Activated CD8-positive, alpha-beta memory T cell treated with anti-CD3 and anti-CD28 coated beads, Interleukin-2, amount 50 U/mL, for 24 hours (primary cell): ENCODE results near the gene MEA1.
"Not testable (repeated sequence)": the region's sequence is repeated elsewhere in the genome, so short reads cannot be mapped to it uniquely, and the experiment has no call there.

Source experiments
- DNase-seq: peaks from one replicate; pipeline ENCODE4 v3.0.0-alpha.2; 2020; ENCODE audit errors: extremely low read depth

Gene MEA1

DNA sequence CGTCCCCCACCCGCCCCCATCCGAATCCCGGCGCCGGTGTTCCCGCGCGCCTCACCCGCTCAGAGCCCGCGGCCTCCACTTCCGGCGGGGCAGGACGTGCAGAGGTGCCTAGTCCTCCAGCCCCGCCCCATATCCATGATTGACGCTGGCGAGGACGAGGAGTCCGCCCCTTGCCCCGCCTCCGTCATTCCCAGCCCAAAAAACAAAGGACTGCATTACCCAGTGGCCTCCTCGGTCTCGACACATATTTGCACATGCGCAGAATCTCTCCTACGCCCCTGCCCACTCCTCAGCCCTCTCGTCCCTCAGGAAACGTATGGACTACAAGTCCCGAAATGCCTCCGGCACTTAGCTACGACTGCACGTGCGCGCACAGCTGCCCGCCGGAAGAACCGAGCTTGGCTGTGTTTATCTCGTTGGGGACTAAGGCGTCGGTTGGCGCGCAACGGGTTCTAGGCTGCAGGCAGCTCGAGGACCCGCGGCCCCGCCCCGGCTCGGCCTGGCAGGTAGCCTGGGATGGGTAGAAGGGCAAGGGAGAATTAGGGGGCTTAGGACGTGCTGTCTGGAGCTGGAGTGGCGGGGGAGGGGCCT, at the start of gene MEA1, which contains the start of gene KLHDC3:
Gene MEA1 (minus strand): TSS at position 104 of the 591 bp plus-strand sequence. CDS start 133 bp downstream, outside the sequence.
Gene KLHDC3 (plus strand): TSS at position 407 of the 591 bp plus-strand sequence. CDS start 2,944 bp downstream, outside the sequence.
- peak; percentile 98 for DNase-seq

DNA sequence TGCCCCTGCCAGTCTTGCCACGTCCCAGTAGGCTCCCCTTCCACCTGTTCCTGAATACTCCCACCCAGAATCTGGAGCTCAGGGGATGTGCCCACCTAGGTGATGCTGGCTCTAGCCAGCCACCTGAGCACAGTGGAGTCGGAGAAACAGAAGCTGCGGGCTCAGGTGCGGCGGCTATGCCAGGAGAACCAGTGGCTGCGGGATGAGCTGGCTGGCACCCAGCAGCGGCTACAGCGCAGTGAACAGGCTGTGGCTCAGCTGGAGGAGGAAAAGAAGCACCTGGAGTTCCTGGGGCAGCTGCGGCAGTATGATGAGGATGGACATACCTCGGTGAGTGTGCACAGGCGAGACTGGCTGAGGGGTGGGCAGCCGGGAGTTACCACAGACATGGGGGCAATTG, 49.1 kb upstream of the MEA1 start:
- no peak for DNase-seq

DNA sequence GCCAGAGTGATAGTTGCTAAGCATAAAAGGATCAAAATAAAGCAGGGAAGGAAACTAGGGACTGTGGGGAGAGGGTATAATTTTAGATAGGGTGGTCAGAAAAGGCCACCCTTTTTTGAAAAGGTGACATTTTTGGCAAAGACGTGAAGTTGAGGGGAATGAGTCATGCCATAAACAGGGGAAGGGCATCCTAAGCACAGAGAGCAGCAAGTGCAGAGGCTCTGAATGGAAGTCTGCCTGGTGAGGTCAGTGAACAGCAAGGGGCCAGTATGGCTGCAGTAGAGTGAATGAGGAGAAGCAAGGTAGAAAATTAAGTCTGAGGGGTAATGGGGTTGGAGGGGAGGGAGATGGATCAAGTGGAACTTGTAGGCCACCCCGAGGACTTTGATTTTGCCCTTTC, 48.1 kb upstream of the MEA1 start:
- DNase-seq = no peak

DNA sequence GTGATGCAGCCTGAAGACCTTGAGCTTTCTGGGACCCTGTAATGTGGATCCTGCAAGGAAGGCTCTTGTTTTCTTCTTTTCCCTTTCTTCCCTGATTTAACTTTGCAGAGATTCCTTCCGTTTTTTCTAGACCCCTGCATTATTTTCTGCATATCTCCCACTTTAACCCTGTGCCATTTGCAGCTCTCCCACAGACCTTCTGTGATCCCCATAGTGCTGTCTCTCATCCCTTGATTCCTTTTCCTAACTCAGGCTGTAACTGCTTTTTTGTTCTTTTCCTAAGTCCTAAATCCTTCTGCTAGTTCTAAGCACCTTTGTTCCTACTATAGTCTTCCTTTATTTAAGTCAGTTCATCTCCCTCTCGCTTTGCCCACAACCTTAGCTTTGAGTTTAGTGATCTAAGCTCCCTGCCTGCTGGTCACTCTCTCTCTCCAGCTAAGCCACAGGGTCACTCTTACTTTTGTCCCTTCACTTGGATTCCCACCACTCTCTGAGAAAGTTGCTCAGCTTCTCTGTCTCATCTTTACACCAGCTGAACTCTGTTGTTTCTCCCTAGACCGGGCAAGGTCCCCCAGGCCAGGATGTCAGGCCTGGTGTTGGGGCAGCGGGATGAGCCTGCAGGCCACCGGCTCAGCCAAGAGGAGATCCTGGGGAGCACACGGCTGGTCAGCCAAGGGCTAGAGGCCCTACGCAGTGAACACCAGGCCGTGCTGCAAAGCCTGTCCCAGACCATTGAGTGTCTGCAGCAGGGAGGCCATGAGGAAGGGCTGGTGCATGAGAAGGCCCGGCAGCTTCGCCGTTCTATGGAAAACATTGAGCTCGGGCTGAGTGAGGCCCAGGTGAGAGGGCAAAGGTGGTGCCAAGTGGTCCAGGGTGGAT, 47.2 kb upstream of the MEA1 start:
- DNase-seq = no peak

DNA sequence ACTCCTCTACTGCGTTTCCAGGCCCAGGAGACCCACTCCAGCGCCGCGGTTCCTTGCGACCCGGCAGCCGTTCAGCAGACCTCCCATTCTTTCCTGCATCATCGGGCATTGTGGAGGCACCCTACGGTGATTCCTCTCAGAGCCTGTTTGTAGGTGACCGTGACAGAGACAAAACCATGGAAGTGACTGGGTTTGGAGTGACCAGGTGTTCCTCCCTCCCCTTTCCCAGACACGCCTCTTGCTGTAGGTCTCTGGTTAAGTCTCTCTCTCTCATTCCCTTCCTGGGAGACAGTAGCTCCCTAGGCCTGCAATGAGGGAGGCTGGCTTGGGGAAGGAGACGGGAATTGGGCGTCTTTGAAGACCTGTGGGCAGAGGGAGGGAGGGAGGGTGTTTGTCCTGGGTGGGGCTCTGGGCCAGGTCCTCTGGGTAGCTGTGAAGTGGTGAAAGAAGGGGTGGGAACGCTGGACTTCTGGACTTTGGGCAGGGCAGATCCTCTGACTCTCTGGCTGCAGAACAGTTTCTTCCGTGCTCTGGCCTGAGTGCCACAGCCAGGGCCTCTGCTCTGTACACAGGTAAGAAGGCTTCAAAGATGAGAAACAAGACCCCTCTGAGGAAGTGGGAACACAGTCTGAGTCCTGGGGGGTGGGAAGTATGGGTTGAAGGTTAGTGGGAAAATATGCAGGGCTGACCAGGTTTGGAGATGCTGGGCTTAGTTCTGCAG, 46.4 kb upstream of the MEA1 start:
- DNase-seq = no peak

DNA sequence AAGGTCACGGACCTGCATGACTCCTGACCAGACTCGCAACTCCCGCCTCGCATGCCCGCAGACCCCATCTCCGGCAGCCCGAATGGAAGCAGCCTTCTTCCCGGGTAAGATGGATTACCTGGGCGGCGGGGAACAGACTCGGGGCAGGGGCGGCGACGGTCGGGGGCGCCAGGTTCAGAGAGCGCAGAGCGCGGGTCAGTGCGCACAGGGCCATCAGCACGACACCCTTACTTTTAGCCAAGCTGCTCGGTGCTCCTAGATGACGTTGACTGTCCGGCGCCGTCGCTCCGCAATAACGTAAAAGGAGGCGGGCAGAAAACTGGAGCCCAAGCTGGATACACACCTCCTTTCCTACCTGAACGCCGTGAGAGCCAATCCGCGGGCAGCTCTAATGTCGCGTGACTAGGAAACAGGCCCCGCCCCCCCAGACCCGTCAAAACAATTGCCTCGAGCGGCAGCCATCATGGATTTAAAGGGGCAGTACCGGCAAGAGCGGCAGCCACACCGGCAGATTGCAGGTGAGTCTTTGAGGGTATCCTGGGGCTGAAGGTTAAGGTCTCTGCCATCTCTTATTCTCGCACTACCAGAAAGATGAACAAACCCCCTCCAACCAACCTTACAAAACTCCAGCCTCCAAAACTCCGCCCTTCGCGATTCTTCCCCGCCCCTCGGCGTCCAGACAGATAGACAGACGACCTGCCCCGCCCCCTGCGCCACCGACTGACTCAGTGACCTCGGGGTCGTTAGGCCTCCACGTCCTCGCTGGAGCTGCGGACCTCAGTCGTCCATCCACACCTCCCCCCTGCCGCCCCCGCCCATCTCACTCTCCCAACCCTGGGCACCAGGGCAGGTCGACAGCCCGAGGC, 45.7 kb upstream of the MEA1 start, which contains the start of the genes KLC4 and MRPL2:
Gene KLC4 (plus strand): TSS at position 464 of the 866 bp plus-strand sequence. CDS start 1,705 bp downstream, outside the sequence.
Gene MRPL2 (minus strand): TSS at position 267 of the 866 bp plus-strand sequence. CDS start 53 bp downstream, at position 214.
- DNase-seq = peak; percentile 94

DNA sequence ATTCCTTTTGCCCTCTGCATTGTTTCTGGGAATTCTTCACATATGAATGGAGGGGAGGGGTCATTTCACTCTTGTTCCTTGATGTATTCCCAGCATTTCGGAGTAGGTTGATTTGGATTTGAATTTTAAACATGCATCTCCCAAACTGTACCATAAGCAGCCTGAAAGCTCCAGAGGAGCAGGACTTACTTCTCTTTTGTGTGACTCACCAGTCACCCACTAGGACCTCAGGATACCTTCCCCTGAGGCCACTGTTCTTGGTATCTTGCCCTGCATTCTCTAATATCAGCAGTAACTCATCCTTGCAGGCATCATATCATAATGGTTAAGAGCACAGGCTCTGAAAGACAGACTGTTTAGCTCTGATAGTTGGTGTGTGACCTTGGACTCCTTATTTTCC, 44.8 kb upstream of the MEA1 start:
- DNase-seq = no peak

DNA sequence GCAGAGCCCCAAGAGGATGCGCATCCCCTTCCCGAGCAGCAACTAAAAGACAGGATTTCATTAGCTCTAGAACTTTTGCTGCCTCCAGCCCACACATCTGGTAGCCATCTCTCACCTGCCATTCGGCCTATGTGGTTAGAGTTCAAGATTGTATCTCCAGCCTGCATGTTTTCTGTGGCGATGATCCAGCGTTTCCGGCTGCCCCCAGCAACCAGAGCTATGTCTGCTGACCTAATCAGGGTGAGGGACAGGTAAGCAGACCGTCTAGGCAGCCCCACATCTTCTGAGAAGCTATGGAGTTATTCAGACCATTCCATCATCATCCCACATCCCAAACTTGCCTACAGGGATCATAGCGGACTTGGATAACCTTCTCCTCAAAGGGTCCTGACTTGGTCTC, 42.2 kb upstream of the MEA1 start:
- DNase-seq = no peak

DNA sequence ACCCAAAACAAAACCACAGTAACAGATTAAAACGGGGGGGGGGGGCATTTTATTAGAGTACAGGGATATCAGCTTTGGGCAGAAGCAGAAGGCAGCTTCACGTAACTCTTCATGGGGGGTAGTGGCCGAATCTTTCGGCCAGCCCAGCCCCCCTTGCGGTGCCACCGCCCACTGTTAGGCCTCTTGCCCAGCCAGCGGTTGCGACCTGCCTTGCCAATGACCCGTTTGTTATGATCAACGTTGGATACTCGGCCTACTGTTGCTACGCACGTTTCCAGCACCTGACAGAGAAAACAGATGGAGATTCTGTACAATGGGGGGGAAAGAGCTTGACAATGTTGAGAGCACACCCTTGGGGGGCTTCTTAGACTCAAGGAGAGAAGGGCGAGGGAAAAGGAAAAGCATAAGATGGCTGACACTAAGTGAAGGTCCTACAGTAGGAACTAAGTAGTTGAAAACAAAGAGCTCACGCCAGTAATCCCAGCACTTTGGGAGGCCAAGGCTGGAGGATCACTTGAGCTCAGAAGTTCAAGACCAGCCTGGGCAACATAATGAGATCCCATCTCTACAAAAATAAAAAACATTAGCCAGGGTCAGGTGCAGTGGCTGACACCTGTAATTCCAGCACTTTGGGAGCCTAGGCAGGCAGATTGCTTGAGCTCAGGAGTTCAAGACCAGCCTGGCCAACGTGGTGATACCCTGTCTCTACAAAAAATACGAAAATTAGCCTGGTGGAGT, 40.6 kb upstream of the MEA1 start:
- no peak for DNase-seq

DNA sequence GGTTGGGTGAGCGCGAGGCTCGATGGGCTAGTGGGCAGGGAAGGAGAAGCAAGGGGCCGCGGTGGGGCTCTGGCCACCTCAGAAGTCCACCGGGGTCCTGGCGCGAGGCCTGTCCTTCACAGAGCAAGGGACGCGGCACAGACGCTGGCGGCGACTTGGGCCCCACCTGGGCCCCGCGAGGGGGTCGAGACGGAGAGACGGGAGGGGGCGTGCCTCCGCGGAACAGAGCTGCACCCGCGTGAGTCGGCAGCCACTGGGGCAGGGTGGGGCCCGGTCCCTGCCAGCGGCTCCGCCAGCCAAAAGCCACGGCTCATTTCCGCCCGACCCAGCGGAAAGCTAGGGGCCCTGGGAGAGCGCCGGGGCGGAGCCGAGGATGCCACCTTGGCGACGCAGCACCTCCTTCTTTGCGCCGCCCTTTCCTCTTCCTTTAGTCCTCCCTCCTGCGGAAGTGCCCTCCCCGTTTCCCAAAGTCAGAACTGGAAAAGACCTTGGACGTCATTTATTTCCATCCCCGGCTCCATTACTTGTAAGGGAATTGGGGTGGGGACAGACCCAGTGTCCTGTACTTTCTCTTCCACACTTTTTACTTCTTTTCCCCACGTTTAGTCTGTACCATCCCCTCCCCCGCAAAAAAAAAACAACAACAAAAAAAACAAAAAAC, 39.9 kb upstream of the MEA1 start, which contains the start of gene CUL7:
Gene CUL7 (minus strand): TSS at position 307 of the 661 bp plus-strand sequence. CDS start 1,063 bp downstream, outside the sequence.
- peak; percentile 76 for DNase-seq

DNA sequence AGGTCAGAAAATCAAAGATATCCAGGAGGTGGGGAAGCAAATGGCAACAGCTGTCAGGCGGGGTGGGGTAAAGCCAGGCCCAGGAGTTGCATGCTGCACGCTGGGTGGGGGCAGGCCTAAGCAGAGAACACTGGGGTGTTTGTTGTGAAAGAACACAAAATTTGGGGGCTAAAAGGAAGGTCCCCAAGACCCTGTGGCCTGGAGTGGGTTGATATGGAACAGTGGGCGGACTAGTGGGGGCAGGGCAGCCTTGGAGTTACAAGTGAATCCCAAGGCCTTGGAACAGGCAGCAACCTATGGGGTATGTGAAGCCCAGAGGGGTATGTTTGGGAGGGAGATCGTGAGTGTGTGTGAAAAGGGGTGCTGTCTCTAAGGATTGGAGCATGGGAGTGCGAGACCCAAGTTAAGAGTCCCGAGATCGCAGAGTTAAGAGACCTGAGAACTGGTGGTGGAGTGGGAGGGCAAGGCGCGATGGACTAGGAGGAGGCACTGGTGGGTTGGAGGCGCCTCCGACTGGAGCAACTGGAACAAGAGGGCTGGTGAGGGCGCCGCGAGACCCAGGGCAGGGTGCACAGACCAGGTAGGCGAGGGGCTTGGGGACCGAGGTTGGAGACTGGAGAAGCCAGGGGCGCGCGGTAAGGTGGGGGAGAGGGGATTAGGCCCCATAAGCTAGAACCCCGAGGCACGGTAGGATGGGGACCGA, 39.2 kb upstream of the MEA1 start:
- DNase-seq = no peak

DNA sequence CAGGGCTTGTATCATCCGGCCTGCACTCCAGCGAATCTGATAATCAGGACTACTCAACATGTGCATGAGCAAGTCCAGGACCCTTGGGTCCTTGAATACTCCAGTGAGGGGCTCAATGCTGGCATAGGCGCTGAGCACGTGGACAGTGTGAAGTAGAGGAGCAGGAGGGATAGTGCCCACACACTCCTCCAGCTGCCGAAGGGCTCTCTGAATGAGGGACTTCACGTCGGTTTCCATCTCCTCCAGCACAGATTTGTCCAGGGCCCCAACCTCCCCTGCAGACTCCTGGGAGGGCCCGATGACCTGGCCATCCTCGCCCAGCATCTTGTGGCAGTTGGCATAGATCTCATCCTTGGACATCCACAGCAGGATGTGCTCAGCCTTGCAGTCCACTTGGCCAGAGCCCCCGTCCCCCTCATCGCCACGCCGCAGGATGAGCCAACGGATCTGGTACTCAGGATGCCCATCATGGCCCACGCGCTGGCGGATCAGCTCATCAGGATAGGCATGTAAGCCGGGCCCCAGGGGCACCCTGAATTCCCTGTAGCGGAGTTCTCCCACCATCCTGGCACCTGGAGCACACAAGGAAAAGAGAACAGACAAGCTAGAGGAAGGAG, 38.6 kb upstream of the MEA1 start:
- DNase-seq = no peak

DNA sequence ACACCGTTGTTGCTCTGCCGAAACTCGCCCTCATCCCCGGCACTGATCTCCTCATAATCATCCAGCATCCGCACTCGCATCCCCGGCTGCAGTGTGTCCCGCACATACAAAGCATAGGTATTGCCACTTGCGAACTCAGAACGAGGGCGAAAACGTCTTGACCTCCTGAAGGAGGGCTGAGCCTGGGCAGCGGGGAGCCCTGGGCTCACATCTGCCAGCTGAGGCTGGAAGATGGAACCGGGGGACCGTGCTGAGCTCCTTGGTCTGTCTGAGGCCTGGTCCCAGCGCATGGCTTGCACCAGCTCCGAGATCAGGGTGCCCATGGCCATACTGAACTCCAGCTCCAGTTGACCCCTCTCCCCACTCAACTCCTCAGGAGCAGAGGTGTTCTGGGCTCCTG, 37.2 kb upstream of the MEA1 start:
- DNase-seq = no peak

DNA sequence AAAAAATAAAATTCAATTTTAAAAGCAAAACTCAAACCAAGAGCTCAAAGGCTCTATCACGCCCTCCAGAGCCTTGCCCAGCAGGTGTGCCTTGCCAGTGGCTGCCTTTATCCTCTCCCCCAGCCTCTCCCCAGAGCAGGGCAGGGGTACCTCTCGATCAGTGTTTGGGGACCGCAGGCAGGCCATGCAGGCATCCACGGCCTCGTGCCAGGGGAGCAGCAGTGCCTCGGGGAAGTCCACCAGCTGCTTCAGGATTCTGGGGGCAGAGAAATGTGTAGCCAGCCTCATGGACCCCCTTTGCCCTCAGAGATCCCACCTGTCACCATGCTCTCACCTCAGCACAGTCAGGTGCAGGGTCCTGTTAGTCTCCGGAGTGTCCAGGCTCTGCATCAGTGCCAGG, 34.3 kb upstream of the MEA1 start:
- no peak for DNase-seq

DNA sequence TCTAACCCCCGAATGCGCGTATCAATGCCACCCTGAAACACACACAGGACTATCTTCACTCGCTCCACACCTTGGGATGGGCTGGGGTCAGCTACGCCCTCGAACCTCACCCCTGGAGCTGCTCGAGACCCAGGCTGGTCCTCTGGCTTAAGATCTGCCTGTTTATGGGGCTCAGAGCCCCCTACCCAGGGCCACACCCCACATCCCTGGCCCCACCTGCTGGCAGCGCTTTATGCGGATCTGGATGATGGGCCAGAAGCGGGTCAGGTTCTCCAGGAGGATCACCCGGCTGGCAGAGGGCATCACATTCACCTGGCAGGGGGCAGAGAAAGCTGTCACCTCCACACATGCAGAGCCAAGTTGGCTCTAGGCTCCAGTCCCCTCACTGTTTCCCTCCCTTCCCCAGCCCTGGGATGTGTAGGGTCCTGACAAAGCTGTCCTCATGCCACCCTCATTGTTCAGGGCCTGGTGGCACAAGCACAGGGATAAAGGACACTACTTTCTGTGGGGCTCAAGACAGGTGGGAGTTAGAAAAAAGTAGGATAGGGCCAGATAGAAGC, 31.7 kb upstream of the MEA1 start:
- DNase-seq = no peak

DNA sequence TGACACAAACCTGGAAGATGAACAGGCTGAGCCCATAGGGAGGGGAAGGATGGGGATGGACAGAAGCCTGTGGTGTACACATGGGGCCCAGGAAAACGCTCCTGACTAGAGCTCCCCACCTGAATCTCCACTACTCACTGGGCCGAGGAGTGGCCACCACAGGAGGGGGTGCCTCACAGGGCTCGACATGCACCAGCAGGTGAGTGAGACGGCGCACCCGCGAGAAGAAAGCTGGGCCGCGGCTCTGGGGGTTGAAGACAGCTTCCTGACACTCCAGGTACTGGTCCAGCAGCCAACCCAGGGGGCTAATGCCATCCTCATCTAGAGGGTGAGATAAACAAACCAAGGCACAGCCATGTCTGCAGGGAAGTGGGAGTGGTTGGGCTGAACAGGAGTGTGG, 29.6 kb upstream of the MEA1 start:
- DNase-seq = no peak

DNA sequence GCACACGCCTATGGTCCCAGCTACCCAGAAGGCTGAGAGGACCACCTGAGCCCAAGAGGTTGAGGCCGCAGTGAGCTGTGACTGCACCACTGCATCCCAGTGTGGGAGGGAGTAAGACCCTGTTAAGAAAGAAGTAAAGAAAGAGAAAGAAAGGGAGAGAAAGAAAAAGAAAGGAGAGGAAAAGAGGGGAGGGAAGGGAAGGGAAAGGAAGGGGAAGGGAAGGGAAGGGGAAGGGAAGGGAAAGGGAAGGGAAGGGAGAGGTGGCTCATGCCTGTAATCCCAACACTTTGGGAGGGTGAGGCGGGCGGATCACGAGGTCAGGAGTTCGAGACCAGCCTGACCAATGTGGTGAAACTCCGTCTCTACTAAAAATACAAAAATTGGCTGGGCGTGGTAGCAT, 27.7 kb upstream of the MEA1 start:
- not testable (repeated sequence) for DNase-seq

DNA sequence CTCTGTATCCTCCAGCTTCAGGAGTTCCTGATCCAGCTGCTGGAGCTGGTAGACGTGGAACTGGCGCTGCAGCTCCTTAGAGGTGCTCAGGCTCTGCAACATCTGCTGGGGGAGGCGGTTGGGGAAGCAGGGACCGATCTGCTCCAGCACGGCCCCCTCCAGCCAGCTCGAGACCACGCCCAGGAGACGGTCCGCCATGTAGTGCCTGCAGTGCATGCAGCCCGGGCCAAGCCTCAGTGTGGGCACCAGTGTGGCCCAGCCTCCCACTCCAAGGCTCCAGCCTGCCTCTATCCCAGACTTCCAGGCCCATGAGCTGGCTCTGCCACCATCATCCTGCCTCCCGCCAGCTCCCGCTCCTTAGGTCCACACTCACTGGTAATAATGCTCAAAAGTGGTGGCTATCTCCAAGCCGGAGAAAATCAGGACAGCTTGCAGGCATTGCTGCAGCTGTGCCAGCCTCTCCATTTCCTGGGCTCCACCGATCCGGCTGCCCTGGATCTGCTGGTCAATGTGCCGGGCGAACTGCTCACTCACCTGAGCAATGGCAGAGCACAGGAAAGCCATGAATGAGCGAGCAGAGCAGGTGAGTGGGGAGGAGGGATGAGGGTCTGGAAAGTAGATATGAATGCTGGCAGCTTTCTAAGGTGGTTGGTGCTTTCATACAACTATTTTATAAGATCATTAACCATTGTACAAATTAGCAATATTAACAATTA, 27.0 kb upstream of the MEA1 start:
- no peak for DNase-seq
